HepG2 (cell line): ENCODE data around the gene HSPA1B. TPM values are rescaled to one million over a fixed set of nuclear protein-coding genes. Genes with fewer than 3 reads are reported as not detected.
"Not testable (repeated sequence)": the region's sequence is repeated elsewhere in the genome, so short reads cannot be mapped to it uniquely, and the experiment has no call there.

Experiments
- ATAC-seq: fragments of 200-7000 bp; cut with Tn5 transposase; 3 replicates; pipeline ENCODE4 v1.9.1; 2020; ENCODE audit warnings: mild to moderate bottlenecking, moderate library complexity
- BruUV-seq: library from RNA; stranded (reverse); fragments of 400-500 nt; replicated peaks from 2 replicates; lab custom pipeline; 2021; lab: Mats Ljungman, UMichigan
- CTCF ChIA-PET: fragments of 300-600 bp; formaldehyde crosslinking; extraction: SDS; loops from one replicate; lab custom pipeline; 2021; ENCODE audit warnings: low total read pairs, inconsistent platforms, low intra/inter-chr PET ratio; lab: Yijun Ruan, JAX
- POLR2A ChIA-PET: fragments of 350-600 bp; sonication (Branson Sonifier 250); formaldehyde crosslinking; loops from one replicate; lab custom pipeline; 2020; ENCODE audit warnings: antibody characterized with exemption, inconsistent platforms; lab: Yijun Ruan, JAX
- DNase-seq: peaks from one replicate; pipeline ENCODE4 v3.0.0-alpha.2; 2015; ENCODE audit warnings: low spot score
- FAIRE-seq: peaks from 3 replicates; lab custom pipeline; 2011; peaks lifted over from hg19 to GRCh38; lab: Jason Lieb, UNC
- H2AFZ ChIP-seq: one replicate; pipeline ENCODE4 v1.6.1; 2011; ENCODE audit warnings: low read length, inconsistent platforms
- H3K27ac ChIP-seq: fragments of 300-600 bp; 3 replicates; pipeline ENCODE4 v1.8.0; 2011; ENCODE audit warnings: mixed run types, mild to moderate bottlenecking, mixed read lengths, low read length, inconsistent platforms; ENCODE audit not compliant: insufficient read depth; ENCODE audit errors: extremely low read length
- H3K27me3 ChIP-seq, 2 experiments: fragments of 200-600 bp in 1 of 2; 2 replicates in 1 of 2; 3 replicates in 1 of 2; pipeline versions ENCODE4 v1.6.0 to v1.8.0; 2011; ENCODE audit warnings: low read length in 2 of 2, mild to moderate bottlenecking in 2 of 2, moderate library complexity in 2 of 2, inconsistent platforms in 1 of 2; ENCODE audit not compliant: insufficient read depth in 2 of 2, control insufficient read depth in 1 of 2
- H3K36me3 ChIP-seq, 2 experiments: fragments of 200-600 bp in 1 of 2; replicated peaks in 1 of 2; 2 replicates in 1 of 2; 3 replicates in 1 of 2; pipeline versions ENCODE4 v1.5.1 to v1.8.0; 2011; ENCODE audit warnings: low read length in 2 of 2, inconsistent platforms in 1 of 2; ENCODE audit not compliant: insufficient read depth in 2 of 2, control insufficient read depth in 1 of 2
- H3K4me1 ChIP-seq: 2 replicates; pipeline ENCODE4 v1.5.1; 2012; ENCODE audit warnings: low read length, inconsistent platforms; ENCODE audit not compliant: insufficient read depth
- H3K4me2 ChIP-seq: 2 replicates; pipeline ENCODE4 v1.6.0; 2011; ENCODE audit warnings: low read depth, low read length, inconsistent platforms
- H3K4me3 ChIP-seq, 3 experiments: fragments of 200-600 bp in 1 of 3; sonication (generic), shearing (Covaris generic) in 1 of 3; replicated peaks in 1 of 3; 2 replicates each; pipeline ENCODE4 v1.5.1; 2011 to 2016; ENCODE audit warnings: low read length in 3 of 3, inconsistent platforms in 2 of 3, low read depth in 2 of 3, mild to moderate bottlenecking in 2 of 3, control low read depth in 1 of 3, mixed read lengths in 1 of 3; ENCODE audit not compliant: insufficient read depth in 1 of 3
- H3K79me2 ChIP-seq: one replicate; pipeline ENCODE4 v1.6.1; 2011; ENCODE audit warnings: low read length, inconsistent platforms; ENCODE audit not compliant: insufficient read depth
- H3K9ac ChIP-seq: 2 replicates; pipeline ENCODE4 v1.6.0; 2011; ENCODE audit warnings: mild to moderate bottlenecking, low read depth, low read length, inconsistent platforms; ENCODE audit not compliant: insufficient read depth
- H3K9me3 ChIP-seq: 2 replicates; pipeline ENCODE4 v1.5.1; 2012; ENCODE audit warnings: mild to moderate bottlenecking, low read length
- H4K20me1 ChIP-seq: 2 replicates; pipeline ENCODE4 v1.6.0; 2011; ENCODE audit warnings: inconsistent platforms, mild to moderate bottlenecking, low read length, moderate library complexity; ENCODE audit not compliant: insufficient read depth
- AGO1 ChIP-seq: fragments of 200-400 bp; formaldehyde crosslinking; IDR thresholded peaks from 2 replicates; pipeline ENCODE4 v1.6.1; 2017; ENCODE audit warnings: mild to moderate bottlenecking, low read depth, low read length, moderate library complexity; ENCODE audit not compliant: poor library complexity, severe bottlenecking
- ERF ChIP-seq: IDR thresholded peaks from 2 replicates; pipeline ENCODE4 v1.6.1; 2018; ENCODE audit warnings: missing biosample characterization, missing genetic modification reagents
- SKI ChIP-seq: fragments of 450-650 bp; IDR thresholded peaks from one replicate; pipeline ENCODE4 v1.6.1; 2018; ENCODE audit warnings: mild to moderate bottlenecking; ENCODE audit not compliant: partially characterized antibody
- ZBTB38 ChIP-seq: sonication (generic); formaldehyde crosslinking; IDR thresholded peaks from 2 replicates; pipeline ENCODE4 v1.5.1; 2020; ENCODE audit warnings: mild to moderate bottlenecking, missing genetic modification reagents
- ZNF121 ChIP-seq: sonication (generic); formaldehyde crosslinking; IDR thresholded peaks from 2 replicates; pipeline ENCODE4 v1.5.0; 2020; ENCODE audit warnings: mild to moderate bottlenecking, missing genetic modification reagents
- ZNF441 ChIP-seq: sonication (generic); formaldehyde crosslinking; IDR thresholded peaks from 2 replicates; pipeline ENCODE4 v1.7.0; 2021; ENCODE audit warnings: missing genetic modification reagents, borderline replicate concordance
- WGBS: methylation state at CpG from one replicate; pipeline ENCODE4 v1.1.6; 2017; ENCODE audit warnings: low lambda C conversion rate; 5-methylcytosine and 5-hydroxymethylcytosine counted together
- in situ Hi-C: cut with HindIII; loops from 2 replicates; pipeline ENCODE4 v1.10.0; 2017; ENCODE audit warnings: low pct_unique_long_range_greater_than_20kb; ENCODE audit not compliant: extremely low pct_ligation_motif_present
- intact Hi-C: fragments of 100-400 bp; cut with micrococcal nuclease; formaldehyde crosslinking; loops from one replicate; pipeline ENCODE4 v1.10.0; 2022; ENCODE audit not compliant: unreplicated experiment
- polyA plus RNA-seq, 8 experiments: library from polyadenylated mRNA; depleted of rRNA in 3 of 8; stranded (reverse) in 7 of 8; unstranded in 1 of 8; fragments of >200 nt; fragmentation: Illumina TruSeq in 4 of 8; extraction: Trizol in 4 of 8; gene quantifications; 2 replicates each; pipeline versions ENCODE4 v1.2.1 to v1.2.3, GENCODE V29; 2011 to 2016; ENCODE audit warnings: low read depth in 4 of 8, missing spikeins in 1 of 8, mixed read lengths in 1 of 8; ENCODE audit not compliant: insufficient read depth in 1 of 8
- total RNA-seq, 5 experiments: library from RNA; depleted of rRNA; stranded (reverse); fragments of >200 nt; fragmentation: Illumina TruSeq; extraction: Trizol; gene quantifications; 2 replicates each; pipeline ENCODE4 v1.2.3, GENCODE V29; 2016; ENCODE audit warnings: low read depth in 1 of 5
- TF ChIP-seq, protein P1 (sequence below): sonication (generic); formaldehyde crosslinking; IDR thresholded peaks from 2 replicates; pipeline ENCODE4 v1.5.0; 2020; ENCODE audit warnings: mild to moderate bottlenecking, missing genetic modification reagents
- TF ChIP-seq, protein P2 (sequence below), 2 experiments: fragments of 450-650 bp in 1 of 2; sonication (generic) in 1 of 2; formaldehyde crosslinking in 1 of 2; IDR thresholded peaks; 2 replicates each; pipeline versions ENCODE4 v1.6.1 to v1.8.0; 2016 to 2022; ENCODE audit warnings: antibody characterized with exemption in 1 of 2, mild to moderate bottlenecking in 1 of 2, missing genetic modification reagents in 1 of 2

Gene HSPA1B
- total and polyA plus RNA-seq, 2 of the 13 experiments (the other 11 are each of a cell fraction or from before 2014, with no cell fraction given): 26.0 to 186 TPM

DNA sequence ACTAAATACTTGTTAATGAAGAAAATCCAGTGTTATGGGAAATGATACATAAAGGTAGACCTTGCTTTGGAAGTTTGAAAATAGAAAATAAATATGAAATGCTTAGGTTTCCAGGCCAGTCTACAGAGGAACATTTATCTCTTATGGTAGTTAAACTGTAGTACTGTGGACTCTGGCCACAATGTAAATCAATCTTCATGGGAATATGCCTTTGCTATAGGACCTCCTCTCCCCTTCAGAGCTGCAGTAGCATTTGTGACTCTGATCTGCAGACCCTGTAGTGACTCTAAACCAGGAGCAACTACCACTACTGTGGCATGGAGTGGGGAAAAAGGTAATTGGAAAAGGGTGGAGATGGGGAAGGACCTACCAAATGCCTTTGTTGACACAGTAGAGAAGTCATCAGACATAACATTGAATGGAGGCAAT is 7.7 kb upstream of the HSPA1B start (continued):
- TF ChIP-seq, protein P1, sequence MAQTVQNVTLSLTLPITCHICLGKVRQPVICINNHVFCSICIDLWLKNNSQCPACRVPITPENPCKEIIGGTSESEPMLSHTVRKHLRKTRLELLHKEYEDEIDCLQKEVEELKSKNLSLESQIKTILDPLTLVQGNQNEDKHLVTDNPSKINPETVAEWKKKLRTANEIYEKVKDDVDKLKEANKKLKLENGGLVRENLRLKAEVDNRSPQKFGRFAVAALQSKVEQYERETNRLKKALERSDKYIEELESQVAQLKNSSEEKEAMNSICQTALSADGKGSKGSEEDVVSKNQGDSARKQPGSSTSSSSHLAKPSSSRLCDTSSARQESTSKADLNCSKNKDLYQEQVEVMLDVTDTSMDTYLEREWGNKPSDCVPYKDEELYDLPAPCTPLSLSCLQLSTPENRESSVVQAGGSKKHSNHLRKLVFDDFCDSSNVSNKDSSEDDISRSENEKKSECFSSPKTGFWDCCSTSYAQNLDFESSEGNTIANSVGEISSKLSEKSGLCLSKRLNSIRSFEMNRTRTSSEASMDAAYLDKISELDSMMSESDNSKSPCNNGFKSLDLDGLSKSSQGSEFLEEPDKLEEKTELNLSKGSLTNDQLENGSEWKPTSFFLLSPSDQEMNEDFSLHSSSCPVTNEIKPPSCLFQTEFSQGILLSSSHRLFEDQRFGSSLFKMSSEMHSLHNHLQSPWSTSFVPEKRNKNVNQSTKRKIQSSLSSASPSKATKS: no peak
- no peak for TF ChIP-seq SKI

DNA sequence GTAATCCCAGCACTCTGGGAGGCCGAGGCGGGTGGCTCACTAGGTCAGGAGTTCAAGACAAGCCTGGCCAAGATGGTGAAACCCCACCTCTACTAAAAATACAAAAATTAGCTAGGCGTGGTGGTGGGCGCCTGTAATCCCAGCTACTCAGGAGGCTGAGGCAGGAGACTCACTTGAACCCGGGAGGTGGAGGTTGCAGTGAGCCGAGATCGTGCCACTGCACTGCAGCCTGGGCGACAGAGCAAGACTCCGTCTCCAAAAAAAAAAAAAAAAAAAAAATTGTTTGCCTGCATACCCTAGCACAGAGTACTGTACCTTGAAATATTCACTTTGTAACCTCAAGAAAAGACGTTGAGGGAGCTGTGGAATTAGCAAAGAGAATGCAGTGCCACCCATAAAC is 7.1 kb upstream of the HSPA1B start:
- CTCF ChIA-PET, DNase-seq, BruUV-seq, H3K9me3 ChIP-seq, H4K20me1 ChIP-seq, ATAC-seq, H3K27me3 ChIP-seq, in situ Hi-C loops, intact Hi-C loops, H2AFZ ChIP-seq, H3K36me3 ChIP-seq, FAIRE-seq: not testable (repeated sequence)
- peaks cover 27% of the 10 kb centered on the region for H3K79me2 ChIP-seq
- H3K4me3 ChIP-seq: peak overlapping the region in 1 of 3 experiments; percentile 45; a peak in 3 of 6 replicates
- 68% methylated on average over 10 of the region's 10 CpGs for WGBS
- TF ChIP-seq ERF (CRISPR knock-in tag): peak; percentile 7; the same call in 1 of the 2 replicates
- peak; percentile 66; the same call in 1 of the 2 replicates for TF ChIP-seq ZBTB38 (CRISPR knock-in tag)
- peak; percentile 56; the same call in 1 of the 2 replicates for TF ChIP-seq ZNF441 (CRISPR knock-in tag)
- TF ChIP-seq, protein P2, sequence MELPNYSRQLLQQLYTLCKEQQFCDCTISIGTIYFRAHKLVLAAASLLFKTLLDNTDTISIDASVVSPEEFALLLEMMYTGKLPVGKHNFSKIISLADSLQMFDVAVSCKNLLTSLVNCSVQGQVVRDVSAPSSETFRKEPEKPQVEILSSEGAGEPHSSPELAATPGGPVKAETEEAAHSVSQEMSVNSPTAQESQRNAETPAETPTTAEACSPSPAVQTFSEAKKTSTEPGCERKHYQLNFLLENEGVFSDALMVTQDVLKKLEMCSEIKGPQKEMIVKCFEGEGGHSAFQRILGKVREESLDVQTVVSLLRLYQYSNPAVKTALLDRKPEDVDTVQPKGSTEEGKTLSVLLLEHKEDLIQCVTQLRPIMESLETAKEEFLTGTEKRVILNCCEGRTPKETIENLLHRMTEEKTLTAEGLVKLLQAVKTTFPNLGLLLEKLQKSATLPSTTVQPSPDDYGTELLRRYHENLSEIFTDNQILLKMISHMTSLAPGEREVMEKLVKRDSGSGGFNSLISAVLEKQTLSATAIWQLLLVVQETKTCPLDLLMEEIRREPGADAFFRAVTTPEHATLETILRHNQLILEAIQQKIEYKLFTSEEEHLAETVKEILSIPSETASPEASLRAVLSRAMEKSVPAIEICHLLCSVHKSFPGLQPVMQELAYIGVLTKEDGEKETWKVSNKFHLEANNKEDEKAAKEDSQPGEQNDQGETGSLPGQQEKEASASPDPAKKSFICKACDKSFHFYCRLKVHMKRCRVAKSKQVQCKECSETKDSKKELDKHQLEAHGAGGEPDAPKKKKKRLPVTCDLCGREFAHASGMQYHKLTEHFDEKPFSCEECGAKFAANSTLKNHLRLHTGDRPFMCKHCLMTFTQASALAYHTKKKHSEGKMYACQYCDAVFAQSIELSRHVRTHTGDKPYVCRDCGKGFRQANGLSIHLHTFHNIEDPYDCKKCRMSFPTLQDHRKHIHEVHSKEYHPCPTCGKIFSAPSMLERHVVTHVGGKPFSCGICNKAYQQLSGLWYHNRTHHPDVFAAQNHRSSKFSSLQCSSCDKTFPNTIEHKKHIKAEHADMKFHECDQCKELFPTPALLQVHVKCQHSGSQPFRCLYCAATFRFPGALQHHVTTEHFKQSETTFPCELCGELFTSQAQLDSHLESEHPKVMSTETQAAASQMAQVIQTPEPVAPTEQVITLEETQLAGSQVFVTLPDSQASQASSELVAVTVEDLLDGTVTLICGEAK (IDR thresholded peaks at IDR 0.05): not testable (repeated sequence)
- TF ChIP-seq, protein P2 (CRISPR knock-in tag; IDR thresholded peaks at IDR 0.05): 0 out of 2 replicates have a peak, but pooled peaks have one; percentile 37
- peak; percentile 62; the same call in 1 of the 2 replicates for TF ChIP-seq ZNF121 (CRISPR knock-in tag)
- TF ChIP-seq AGO1: peak; percentile 14
- H3K27ac ChIP-seq: peak overlapping the region; percentile 86
- peaks cover 51% of the 10 kb centered on the region for H3K4me1 ChIP-seq
- H3K4me2 ChIP-seq: peak overlapping the region; percentile 76
- peak overlapping the region; percentile 72 for H3K9ac ChIP-seq
- POLR2A ChIA-PET: interaction anchor here (0.7 to 6.9 kb wide), 14 partner anchors 11 to 169 kb away, joined by 3 to 66 read pairs (median 4); partner anchors contain the start of genes APOM, LSM2, VARS1 and VWA7
